K562 (cell line): ENCODE results near the gene POLR3GL. TPM values are rescaled to one million over a fixed set of nuclear protein-coding genes. Genes with fewer than 3 reads are reported as not detected.

Experiments used
- ARHGAP35 ChIP-seq: fragments of 450-650 bp; IDR thresholded peaks from 2 replicates; pipeline ENCODE4 v1.6.1; 2018; ENCODE audit not compliant: partially characterized antibody
- BCL6 ChIP-seq: fragments of 250-450 bp; sonication (Bioruptor Pico); IDR thresholded peaks from 2 replicates; pipeline ENCODE4 v1.4.0; 2020
- CBX5 ChIP-seq: IDR thresholded peaks from 2 replicates; pipeline ENCODE4 v1.6.1; 2014; ENCODE audit warnings: low read depth, borderline replicate concordance
- CXXC5 ChIP-seq: fragments of 250-450 bp; sonication (Bioruptor Pico); IDR thresholded peaks from 2 replicates; pipeline ENCODE4 v1.8.0; 2022; ENCODE audit warnings: inconsistent platforms, mild to moderate bottlenecking, moderate library complexity
- DIDO1 ChIP-seq: fragments of 450-650 bp; IDR thresholded peaks from 2 replicates; pipeline ENCODE4 v1.6.1; 2016; ENCODE audit warnings: low read depth, missing biosample characterization, missing genetic modification characterization
- ETS2 ChIP-seq: IDR thresholded peaks from 2 replicates; pipeline ENCODE4 v1.6.1; 2016; ENCODE audit warnings: borderline replicate concordance, missing genetic modification characterization, mild to moderate bottlenecking, moderate library complexity, missing compliant biosample characterization; ENCODE audit not compliant: poor library complexity, severe bottlenecking
- JUNB ChIP-seq: fragments of 450-650 bp; formaldehyde crosslinking; conservative IDR thresholded peaks from 2 replicates; pipeline ENCODE4 v1.4.0; 2020; ENCODE audit warnings: mild to moderate bottlenecking
- KAT2B ChIP-seq: IDR thresholded peaks from one replicate; pipeline ENCODE4 v1.6.1; 2012; ENCODE audit warnings: low read depth, mild to moderate bottlenecking, control low read depth, inconsistent platforms, low read length, moderate library complexity
- MTA1 ChIP-seq: fragments of 450-650 bp; IDR thresholded peaks from 2 replicates; pipeline ENCODE4 v1.6.1; 2017; ENCODE audit warnings: borderline replicate concordance
- TEAD4 ChIP-seq, 2 experiments: sonication (generic) in 1 of 2; formaldehyde crosslinking in 1 of 2; IDR thresholded peaks; 2 replicates each; pipeline versions ENCODE4 v1.6.1 to v1.8.0; 2012 to 2022; ENCODE audit warnings: borderline replicate concordance in 1 of 2, inconsistent platforms in 1 of 2, low read length in 1 of 2, mild to moderate bottlenecking in 1 of 2, missing genetic modification reagents in 1 of 2
- ZC3H4 ChIP-seq: sonication (generic); formaldehyde crosslinking; IDR thresholded peaks from 2 replicates; pipeline ENCODE4 v1.9.0; 2021; ENCODE audit warnings: missing genetic modification reagents, borderline replicate concordance
- ZNF174 ChIP-seq: fragments of 250-450 bp; sonication (Bioruptor Pico); IDR thresholded peaks from 2 replicates; pipeline ENCODE4 v1.4.0; 2020; ENCODE audit warnings: mild to moderate bottlenecking
- ZNF274 ChIP-seq: IDR thresholded peaks from 2 replicates; pipeline ENCODE4 v1.6.1; 2011; ENCODE audit warnings: low read depth, mild to moderate bottlenecking, low read length, moderate library complexity, borderline replicate concordance
- ZNF75A ChIP-seq: fragments of 450-650 bp; formaldehyde crosslinking; IDR thresholded peaks from 2 replicates; pipeline ENCODE4 v1.4.0; 2020; ENCODE audit warnings: mild to moderate bottlenecking
- polyA plus RNA-seq, 8 experiments: library from polyadenylated mRNA; depleted of rRNA in 4 of 8; stranded (reverse) in 5 of 8; unstranded in 3 of 8; fragments of >200 nt; fragmentation: Nextera tagmentation in 2 of 8; fragmentation: Illumina TruSeq in 1 of 8; extraction: Ambion mirVana in 2 of 8; extraction: Trizol in 1 of 8; gene quantifications; 2 replicates each; pipeline versions ENCODE4 v1.2.1 to v1.2.3, GENCODE V29; 2011 to 2014; ENCODE audit warnings: inconsistent platforms in 1 of 8, missing spikeins in 1 of 8
- total RNA-seq, 7 experiments: library from RNA; depleted of rRNA in 6 of 7; stranded (reverse); fragments of >200 nt in 6 of 7; fragmentation: Illumina TruSeq in 2 of 7; extraction: Trizol in 2 of 7; gene quantifications; 2 replicates each; pipeline versions ENCODE4 v1.2.1 to v1.2.3, GENCODE V29; 2011 to 2021; ENCODE audit warnings: low replicate concordance in 1 of 7
- TF ChIP-seq, protein P1 (sequence below): fragments of 250-450 bp; sonication (Bioruptor Pico); IDR thresholded peaks from 2 replicates; pipeline ENCODE4 v1.5.0; 2021; ENCODE audit warnings: mild to moderate bottlenecking, borderline replicate concordance
- TF ChIP-seq, protein P2 (sequence below): fragments of 450-650 bp; IDR thresholded peaks from 2 replicates; pipeline ENCODE4 v1.6.1; 2018; ENCODE audit not compliant: partially characterized antibody
- TF ChIP-seq, protein P3 (sequence below): sonication (generic); formaldehyde crosslinking; IDR thresholded peaks from 2 replicates; pipeline ENCODE4 v1.8.1; 2023; ENCODE audit warnings: mild to moderate bottlenecking, missing genetic modification reagents
- TF ChIP-seq, protein P4 (sequence below): fragments of 450-650 bp; IDR thresholded peaks from 2 replicates; pipeline ENCODE4 v1.6.1; 2018; ENCODE audit warnings: mild to moderate bottlenecking, low read depth; ENCODE audit not compliant: partially characterized antibody

The POLR3GL gene
- total and polyA plus RNA-seq, 9 of the 15 experiments (the other 6 are each of a cell fraction or from before 2014, with no cell fraction given), result 14.6 to 48.4 (median 38.2) TPM

DNA sequence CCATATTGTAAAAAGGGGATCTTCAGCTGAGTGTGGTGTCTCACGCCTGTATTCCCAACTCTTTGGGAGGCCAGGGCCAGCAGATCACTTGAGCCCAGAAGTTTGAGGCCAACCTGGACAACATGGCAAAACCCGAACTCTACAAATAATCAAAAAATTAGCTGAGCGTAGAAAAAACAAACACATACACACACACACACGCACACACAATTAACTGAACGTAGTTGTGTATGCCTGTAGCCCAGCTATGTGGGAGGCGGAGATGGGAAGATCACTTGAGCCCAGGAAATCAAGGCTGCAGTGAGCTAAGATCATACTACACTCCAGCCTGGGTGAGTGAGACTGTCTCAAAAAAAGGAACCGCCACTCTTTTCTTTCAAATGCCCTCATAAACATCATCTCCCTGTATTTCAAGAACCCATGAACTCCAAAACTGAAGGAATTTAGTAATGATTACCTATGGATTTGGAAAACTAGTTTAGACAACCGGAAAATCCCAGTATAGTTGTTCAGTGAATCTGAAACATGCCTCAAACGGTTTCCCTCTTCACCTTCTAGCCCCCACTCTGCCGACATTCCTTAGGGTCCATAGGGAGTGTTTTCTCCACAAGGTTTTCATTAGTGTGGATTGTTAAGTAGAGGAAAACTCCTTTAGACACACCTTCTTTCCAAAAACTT, 27.4 kb downstream of the POLR3GL start (continued):
- TF ChIP-seq, protein P1, sequence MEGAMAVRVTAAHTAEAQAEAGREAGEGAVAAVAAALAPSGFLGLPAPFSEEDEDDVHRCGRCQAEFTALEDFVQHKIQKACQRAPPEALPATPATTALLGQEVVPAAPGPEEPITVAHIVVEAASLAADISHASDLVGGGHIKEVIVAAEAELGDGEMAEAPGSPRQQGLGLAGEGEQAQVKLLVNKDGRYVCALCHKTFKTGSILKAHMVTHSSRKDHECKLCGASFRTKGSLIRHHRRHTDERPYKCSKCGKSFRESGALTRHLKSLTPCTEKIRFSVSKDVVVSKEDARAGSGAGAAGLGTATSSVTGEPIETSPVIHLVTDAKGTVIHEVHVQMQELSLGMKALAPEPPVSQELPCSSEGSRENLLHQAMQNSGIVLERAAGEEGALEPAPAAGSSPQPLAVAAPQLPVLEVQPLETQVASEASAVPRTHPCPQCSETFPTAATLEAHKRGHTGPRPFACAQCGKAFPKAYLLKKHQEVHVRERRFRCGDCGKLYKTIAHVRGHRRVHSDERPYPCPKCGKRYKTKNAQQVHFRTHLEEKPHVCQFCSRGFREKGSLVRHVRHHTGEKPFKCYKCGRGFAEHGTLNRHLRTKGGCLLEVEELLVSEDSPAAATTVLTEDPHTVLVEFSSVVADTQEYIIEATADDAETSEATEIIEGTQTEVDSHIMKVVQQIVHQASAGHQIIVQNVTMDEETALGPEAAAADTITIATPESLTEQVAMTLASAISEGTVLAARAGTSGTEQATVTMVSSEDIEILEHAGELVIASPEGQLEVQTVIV (CRISPR knock-in tag), result peak; percentile 75; the same call in 1 of the 2 replicates
- TF ChIP-seq ZNF174 (CRISPR knock-in tag) (no peak), CXXC5 (peak; percentile 57; the same call in 1 of the 2 replicates), ZNF274 (no peak), KAT2B (no peak), JUNB (no peak), CBX5 (no peak), TEAD4 (IDR thresholded peaks at IDR 0.05; ENCODE audit: low read length) (peak; percentile 43), TEAD4 (CRISPR knock-in tag; IDR thresholded peaks at IDR 0.05; ENCODE audit: borderline replicate concordance) (no peak), BCL6 (CRISPR knock-in tag) (peak; percentile 83), ETS2 (tag) (no peak), ZC3H4 (CRISPR knock-in tag) (no peak), ZNF75A (CRISPR knock-in tag) (peak; percentile 47), ARHGAP35 (no peak), DIDO1 (no peak), MTA1 (no peak)
- TF ChIP-seq, protein P2, sequence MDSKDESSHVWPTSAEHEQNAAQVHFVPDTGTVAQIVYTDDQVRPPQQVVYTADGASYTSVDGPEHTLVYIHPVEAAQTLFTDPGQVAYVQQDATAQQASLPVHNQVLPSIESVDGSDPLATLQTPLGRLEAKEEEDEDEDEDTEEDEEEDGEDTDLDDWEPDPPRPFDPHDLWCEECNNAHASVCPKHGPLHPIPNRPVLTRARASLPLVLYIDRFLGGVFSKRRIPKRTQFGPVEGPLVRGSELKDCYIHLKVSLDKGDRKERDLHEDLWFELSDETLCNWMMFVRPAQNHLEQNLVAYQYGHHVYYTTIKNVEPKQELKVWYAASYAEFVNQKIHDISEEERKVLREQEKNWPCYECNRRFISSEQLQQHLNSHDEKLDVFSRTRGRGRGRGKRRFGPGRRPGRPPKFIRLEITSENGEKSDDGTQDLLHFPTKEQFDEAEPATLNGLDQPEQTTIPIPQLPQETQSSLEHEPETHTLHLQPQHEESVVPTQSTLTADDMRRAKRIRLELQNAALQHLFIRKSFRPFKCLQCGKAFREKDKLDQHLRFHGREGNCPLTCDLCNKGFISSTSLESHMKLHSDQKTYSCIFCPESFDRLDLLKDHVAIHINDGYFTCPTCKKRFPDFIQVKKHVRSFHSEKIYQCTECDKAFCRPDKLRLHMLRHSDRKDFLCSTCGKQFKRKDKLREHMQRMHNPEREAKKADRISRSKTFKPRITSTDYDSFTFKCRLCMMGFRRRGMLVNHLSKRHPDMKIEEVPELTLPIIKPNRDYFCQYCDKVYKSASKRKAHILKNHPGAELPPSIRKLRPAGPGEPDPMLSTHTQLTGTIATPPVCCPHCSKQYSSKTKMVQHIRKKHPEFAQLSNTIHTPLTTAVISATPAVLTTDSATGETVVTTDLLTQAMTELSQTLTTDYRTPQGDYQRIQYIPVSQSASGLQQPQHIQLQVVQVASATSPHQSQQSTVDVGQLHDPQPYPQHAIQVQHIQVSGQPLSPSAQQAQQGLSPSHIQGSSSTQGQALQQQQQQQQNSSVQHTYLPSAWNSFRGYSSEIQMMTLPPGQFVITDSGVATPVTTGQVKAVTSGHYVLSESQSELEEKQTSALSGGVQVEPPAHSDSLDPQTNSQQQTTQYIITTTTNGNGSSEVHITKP, result peak; percentile 28
- TF ChIP-seq, protein P3, sequence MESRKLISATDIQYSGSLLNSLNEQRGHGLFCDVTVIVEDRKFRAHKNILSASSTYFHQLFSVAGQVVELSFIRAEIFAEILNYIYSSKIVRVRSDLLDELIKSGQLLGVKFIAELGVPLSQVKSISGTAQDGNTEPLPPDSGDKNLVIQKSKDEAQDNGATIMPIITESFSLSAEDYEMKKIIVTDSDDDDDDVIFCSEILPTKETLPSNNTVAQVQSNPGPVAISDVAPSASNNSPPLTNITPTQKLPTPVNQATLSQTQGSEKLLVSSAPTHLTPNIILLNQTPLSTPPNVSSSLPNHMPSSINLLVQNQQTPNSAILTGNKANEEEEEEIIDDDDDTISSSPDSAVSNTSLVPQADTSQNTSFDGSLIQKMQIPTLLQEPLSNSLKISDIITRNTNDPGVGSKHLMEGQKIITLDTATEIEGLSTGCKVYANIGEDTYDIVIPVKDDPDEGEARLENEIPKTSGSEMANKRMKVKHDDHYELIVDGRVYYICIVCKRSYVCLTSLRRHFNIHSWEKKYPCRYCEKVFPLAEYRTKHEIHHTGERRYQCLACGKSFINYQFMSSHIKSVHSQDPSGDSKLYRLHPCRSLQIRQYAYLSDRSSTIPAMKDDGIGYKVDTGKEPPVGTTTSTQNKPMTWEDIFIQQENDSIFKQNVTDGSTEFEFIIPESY (CRISPR knock-in tag), result no peak
- TF ChIP-seq, protein P4, sequence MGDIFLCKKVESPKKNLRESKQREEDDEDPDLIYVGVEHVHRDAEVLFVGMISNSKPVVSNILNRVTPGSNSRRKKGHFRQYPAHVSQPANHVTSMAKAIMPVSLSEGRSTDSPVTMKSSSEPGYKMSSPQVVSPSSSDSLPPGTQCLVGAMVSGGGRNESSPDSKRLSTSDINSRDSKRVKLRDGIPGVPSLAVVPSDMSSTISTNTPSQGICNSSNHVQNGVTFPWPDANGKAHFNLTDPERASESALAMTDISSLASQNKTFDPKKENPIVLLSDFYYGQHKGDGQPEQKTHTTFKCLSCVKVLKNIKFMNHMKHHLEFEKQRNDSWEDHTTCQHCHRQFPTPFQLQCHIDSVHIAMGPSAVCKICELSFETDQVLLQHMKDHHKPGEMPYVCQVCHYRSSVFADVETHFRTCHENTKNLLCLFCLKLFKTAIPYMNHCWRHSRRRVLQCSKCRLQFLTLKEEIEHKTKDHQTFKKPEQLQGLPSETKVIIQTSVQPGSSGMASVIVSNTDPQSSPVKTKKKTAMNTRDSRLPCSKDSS, result no peak
